ENCODE data around the gene LEMD1.

- TF ChIP-seq ARNTL (CRISPR knock-in tag; IDR thresholded peaks at IDR 0.05; ENCODE audit: borderline replicate concordance, low read depth), result no peak
- no peak for TF ChIP-seq PATZ1 (CRISPR knock-in tag; IDR thresholded peaks at IDR 0.05; ENCODE audit: borderline replicate concordance)
- no peak for TF ChIP-seq TOX (CRISPR knock-in tag; IDR thresholded peaks at IDR 0.05; ENCODE audit: borderline replicate concordance)
- TF ChIP-seq ZFP3 (CRISPR knock-in tag; IDR thresholded peaks at IDR 0.05), result no peak
- no peak for TF ChIP-seq ZNF565 (CRISPR knock-in tag; conservative IDR thresholded peaks at IDR 0.05; ENCODE audit: low read depth)
- no peak for TF ChIP-seq ZFP30 (CRISPR knock-in tag; IDR thresholded peaks at IDR 0.05)
- TF ChIP-seq, protein P1, sequence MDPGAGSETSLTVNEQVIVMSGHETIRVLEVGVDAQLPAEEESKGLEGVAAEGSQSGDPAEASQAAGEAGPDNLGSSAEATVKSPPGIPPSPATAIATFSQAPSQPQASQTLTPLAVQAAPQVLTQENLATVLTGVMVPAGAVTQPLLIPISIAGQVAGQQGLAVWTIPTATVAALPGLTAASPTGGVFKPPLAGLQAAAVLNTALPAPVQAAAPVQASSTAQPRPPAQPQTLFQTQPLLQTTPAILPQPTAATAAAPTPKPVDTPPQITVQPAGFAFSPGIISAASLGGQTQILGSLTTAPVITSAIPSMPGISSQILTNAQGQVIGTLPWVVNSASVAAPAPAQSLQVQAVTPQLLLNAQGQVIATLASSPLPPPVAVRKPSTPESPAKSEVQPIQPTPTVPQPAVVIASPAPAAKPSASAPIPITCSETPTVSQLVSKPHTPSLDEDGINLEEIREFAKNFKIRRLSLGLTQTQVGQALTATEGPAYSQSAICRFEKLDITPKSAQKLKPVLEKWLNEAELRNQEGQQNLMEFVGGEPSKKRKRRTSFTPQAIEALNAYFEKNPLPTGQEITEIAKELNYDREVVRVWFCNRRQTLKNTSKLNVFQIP (CRISPR knock-in tag; IDR thresholded peaks at IDR 0.05; ENCODE audit: borderline replicate concordance, low read depth), result no peak
- TF ChIP-seq CSDC2 (CRISPR knock-in tag; IDR thresholded peaks at IDR 0.05), result no peak
- no peak for TF ChIP-seq OSR1 (CRISPR knock-in tag; IDR thresholded peaks at IDR 0.05)
These were observed 78.3 kb downstream of the LEMD1 start for GRCh38 chr1:205343431-205344065.

All from SK-N-SH treated with all-trans-retinoic acid at 6 μM for 48 hours (cell line).